HFFc6 (cell line): ENCODE results near the gene ZNF578. TPM values are rescaled to one million over a fixed set of nuclear protein-coding genes. Genes with fewer than 3 reads are reported as not detected.
"Not testable (repeated sequence)": the region's sequence is repeated elsewhere in the genome, so short reads cannot be mapped to it uniquely, and the experiment has no call there.

Source experiments
- DNase-seq: peaks from one replicate; pipeline ENCODE4 v3.0.0-alpha.2; 2018
- H3K27ac Mint-ChIP-seq: 2 replicates; pipeline ENCODE4 v1.8.0; 2020; ENCODE audit warnings: mild to moderate bottlenecking, mixed read lengths
- H3K27me3 Mint-ChIP-seq: 2 replicates; pipeline ENCODE4 v1.8.0; 2021; ENCODE audit warnings: mild to moderate bottlenecking, moderate library complexity, mixed read lengths; ENCODE audit not compliant: insufficient read depth
- H3K36me3 Mint-ChIP-seq: 2 replicates; pipeline ENCODE4 v1.8.0; 2021; ENCODE audit warnings: low read depth, mixed read lengths
- H3K4me1 Mint-ChIP-seq: 2 replicates; pipeline ENCODE4 v1.8.0; 2020; ENCODE audit warnings: low read depth, mixed read lengths
- H3K4me3 Mint-ChIP-seq: 2 replicates; pipeline ENCODE4 v1.8.0; 2020; ENCODE audit warnings: mild to moderate bottlenecking, moderate library complexity, mixed read lengths
- H3K9me3 Mint-ChIP-seq: 2 replicates; pipeline ENCODE4 v1.8.0; 2020; ENCODE audit warnings: mild to moderate bottlenecking, mixed read lengths
- CTCF ChIP-seq: fragments of 200-600 bp; sonication (generic); IDR thresholded peaks from 2 replicates; pipeline ENCODE4 v1.5.0; 2021; ENCODE audit warnings: antibody characterized with exemption, mild to moderate bottlenecking
- total RNA-seq, 6 experiments: library from RNA; stranded (reverse); fragmentation: NEBNext Ultra II Directional; extraction: Animal tissue kit (Norgen Biotek cat#: 25700); gene quantifications; 2 replicates in 1 of 6; 3 replicates in 5 of 6; pipeline ENCODE4 v1.2.3, GENCODE V29; 2021

ZNF578 gene
- total RNA-seq, 6 experiments from 2014 or later = 0.94 to 1.4 (median 1.0) TPM

- Mint-ChIP-seq H3K27me3 (no peaks in the 10 kb centered on the region), H3K36me3 (peaks cover 84% of the 10 kb centered on the region), H3K27ac (no peak overlapping the region), H3K9me3 (peaks cover 94% of the 10 kb centered on the region), H3K4me1 (no peaks in the 10 kb centered on the region), H3K4me3 (no peak overlapping the region)
- no peak for DNase-seq
- no peak for TF ChIP-seq CTCF
Measured at GRCh38 chr19:52554216-52554971, 101.0 kb downstream of the ZNF578 start.

DNA sequence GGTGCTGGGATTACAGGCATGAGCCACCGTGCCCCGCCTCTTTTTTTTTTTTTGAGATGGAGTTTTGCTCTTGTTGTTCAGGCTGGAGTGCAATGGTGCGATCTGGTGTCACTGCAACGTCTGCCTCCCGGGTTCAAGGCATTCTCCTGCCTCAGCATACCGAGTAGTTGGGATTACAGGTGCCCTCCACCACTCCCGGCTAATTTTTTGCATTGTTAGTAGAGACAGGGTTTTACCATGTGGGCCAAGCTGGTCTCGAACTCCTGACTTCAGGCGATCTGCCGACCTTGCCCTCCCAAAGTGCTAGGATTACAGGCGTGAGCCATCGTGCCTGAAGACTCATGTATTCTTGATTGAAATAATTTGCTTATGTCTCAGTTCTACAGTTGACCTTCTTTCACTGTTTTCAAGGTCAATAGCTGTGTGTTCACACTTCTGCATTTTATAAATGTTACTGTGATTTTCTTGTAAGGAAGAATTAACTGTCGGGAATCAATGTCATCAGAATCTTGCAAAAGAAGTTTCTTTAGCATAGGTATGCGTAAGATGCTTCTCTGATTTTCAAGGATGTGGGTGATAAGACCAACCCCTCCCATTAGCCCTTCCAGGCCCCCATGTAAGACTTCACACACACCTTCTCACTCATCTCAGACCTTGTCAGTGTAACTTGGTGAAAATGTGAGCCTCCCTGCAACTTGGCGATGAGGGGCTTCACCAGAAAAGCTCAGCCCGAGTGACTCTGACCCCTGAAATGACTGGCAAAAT is 104.1 kb downstream of the ZNF578 start:
- Mint-ChIP-seq H3K36me3 (peaks cover 84% of the 10 kb centered on the region), H3K9me3 (peaks cover 95% of the 10 kb centered on the region), H3K4me1 (no peaks in the 10 kb centered on the region)

DNA sequence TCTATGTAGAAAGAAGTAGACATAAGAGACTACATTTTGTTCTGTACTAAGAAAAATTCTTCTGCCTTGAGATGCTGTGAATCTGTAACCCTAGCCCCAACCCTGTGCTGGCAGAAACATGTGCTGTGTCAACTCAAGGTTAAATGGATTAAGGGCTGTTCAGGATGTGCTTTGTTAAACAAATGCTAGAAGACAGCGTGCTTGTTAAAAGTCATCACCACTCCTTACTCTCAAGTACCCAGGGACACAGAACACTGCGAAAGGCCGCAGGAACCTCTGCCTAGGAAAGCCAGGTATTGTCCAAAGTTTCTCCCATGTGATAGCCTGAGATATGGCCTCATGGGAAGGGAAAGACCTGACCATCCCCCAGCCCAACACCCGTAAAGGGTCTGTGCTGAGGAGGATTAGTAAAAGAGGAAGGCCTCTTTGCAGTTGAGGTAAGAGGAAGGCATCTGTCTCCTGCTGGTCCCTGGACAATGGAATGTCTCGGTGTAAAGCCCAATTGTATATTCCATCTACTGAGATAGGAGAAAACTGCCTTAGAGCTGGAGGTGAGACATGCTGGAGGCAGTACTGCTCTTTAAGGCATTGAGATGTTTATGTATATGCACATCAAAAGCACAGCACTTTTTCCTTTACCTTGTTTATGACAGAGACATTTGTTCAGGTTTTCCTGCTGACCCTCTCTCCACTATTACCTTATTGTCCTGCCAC is 105.5 kb downstream of the ZNF578 start:
- DNase-seq, H3K27ac Mint-ChIP-seq, H3K4me3 Mint-ChIP-seq, H3K4me1 Mint-ChIP-seq, H3K27me3 Mint-ChIP-seq: not testable (repeated sequence)
- Mint-ChIP-seq H3K36me3 (peaks cover 84% of the 10 kb centered on the region), H3K9me3 (peaks cover 95% of the 10 kb centered on the region)

More for the DNA sequence above, 104.1 kb downstream of the ZNF578 start:
- no peak for DNase-seq
- Mint-ChIP-seq H3K27ac (no peak overlapping the region), H3K27me3 (no peaks in the 10 kb centered on the region), H3K4me3 (no peak overlapping the region)
- TF ChIP-seq CTCF = no peak

- not testable (repeated sequence) for H3K4me3 Mint-ChIP-seq, H3K27ac Mint-ChIP-seq, H3K4me1 Mint-ChIP-seq, H3K27me3 Mint-ChIP-seq, DNase-seq
- H3K36me3 Mint-ChIP-seq = peaks cover 82% of the 10 kb centered on the region
- peaks cover 90% of the 10 kb centered on the region for H3K9me3 Mint-ChIP-seq
Measured at GRCh38 chr19:52561611-52562010, 108.3 kb downstream of the ZNF578 start.

Other genes starting within 250 kb of the ZNF578 start
- gene ZNF766, start 184.0 kb upstream of the ZNF578 start, total RNA-seq = 10 to 100 TPM in 5 of 6 experiments, 1 to 10 TPM in 1; 9.6 to 12.0 (median 10.8) TPM
- 10 to 100 TPM in 5 of 6 experiments, 1 to 10 TPM in 1; 9.8 to 12.5 (median 11.9) TPM for gene ZNF480, start 156.4 kb upstream of the ZNF578 start, total RNA-seq
- under 1 TPM in 1 of 6 experiments, not detected in 5; 0.14 TPM for gene ZNF610, start 117.3 kb upstream of the ZNF578 start, total RNA-seq
- 10 to 100 TPM in 4 of 6 experiments, 1 to 10 TPM in 2; 7.5 to 21.7 (median 19.5) TPM for gene ZNF880, start 83.6 kb upstream of the ZNF578 start, total RNA-seq
- gene ZNF528, start 55.7 kb upstream of the ZNF578 start, total RNA-seq = 10 to 100 TPM in 5 of 6 experiments, 1 to 10 TPM in 1; 9.7 to 21.2 (median 17.5) TPM
- gene ZNF534, start 24.4 kb upstream of the ZNF578 start, total RNA-seq = not detected
- 10 to 100 TPM; 14.7 to 17.6 (median 15.8) TPM for gene ZNF808, start 74.1 kb downstream of the ZNF578 start, total RNA-seq
- 10 to 100 TPM in 1 of 6 experiments, 1 to 10 TPM in 5; 7.0 to 10.0 (median 8.5) TPM for gene ZNF701, start 116.7 kb downstream of the ZNF578 start, total RNA-seq
- 10 to 100 TPM; 22.8 to 31.1 (median 26.0) TPM for gene ZNF83, start 184.8 kb downstream of the ZNF578 start, total RNA-seq